Duodenal mucosa (tissue), 2 donors: ENCODE measurements around the gene CLEC2D.
"Not testable (repeated sequence)": the region's sequence is repeated elsewhere in the genome, so short reads cannot be mapped to it uniquely, and the experiment has no call there.

Experiments
- H3K27ac ChIP-seq: one replicate; pipeline ENCODE4 v1.7.0; 2013; ENCODE audit warnings: low read depth, low read length
- H3K27me3 ChIP-seq, 2 donors: one replicate each; pipeline ENCODE4 v1.7.0; 2013; ENCODE audit warnings: low read length in 2 of 2, control low read depth in 1 of 2; ENCODE audit not compliant: insufficient read depth in 2 of 2, control insufficient read depth in 1 of 2
- H3K36me3 ChIP-seq, 2 donors: one replicate each; pipeline ENCODE4 v1.7.0; 2013; ENCODE audit warnings: low read length in 2 of 2, control low read depth in 1 of 2; ENCODE audit not compliant: insufficient read depth in 2 of 2, control insufficient read depth in 1 of 2
- H3K4me1 ChIP-seq, 2 donors: one replicate each; pipeline ENCODE4 v1.7.0; 2013; ENCODE audit warnings: low read length in 2 of 2, control low read depth in 1 of 2; ENCODE audit not compliant: insufficient read depth in 2 of 2, control insufficient read depth in 1 of 2
- H3K4me3 ChIP-seq, 2 donors: one replicate each; pipeline ENCODE4 v1.7.0; 2013; ENCODE audit warnings: low read length in 2 of 2, low read depth in 1 of 2
- H3K9ac ChIP-seq, 2 donors: one replicate each; pipeline ENCODE4 v1.7.0; 2013; ENCODE audit warnings: low read length in 2 of 2, low read depth in 1 of 2
- H3K9me3 ChIP-seq, 2 donors: one replicate each; pipeline ENCODE4 v1.7.0; 2013; ENCODE audit warnings: low read length in 2 of 2, control low read depth in 1 of 2; ENCODE audit not compliant: control insufficient read depth in 1 of 2

CLEC2D gene

DNA sequence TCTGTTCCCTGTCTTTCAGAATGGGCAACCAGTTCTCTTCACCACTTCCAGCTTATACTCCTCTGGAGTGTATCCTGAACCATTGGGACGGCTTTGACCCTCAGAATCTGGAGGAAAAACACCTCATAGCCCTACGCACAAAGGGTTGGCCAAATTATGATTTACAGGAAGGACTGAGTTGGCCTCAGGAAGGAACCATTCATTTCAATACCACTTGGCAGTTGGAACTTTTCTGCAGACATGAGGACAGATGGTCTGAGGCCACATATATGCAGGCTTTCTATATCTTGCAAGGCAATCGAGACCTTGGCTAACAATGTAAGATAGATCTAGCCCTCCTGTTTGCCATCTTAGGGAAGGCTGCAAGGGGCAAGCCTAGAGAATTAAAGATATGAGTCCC, 39.3 kb downstream of the CLEC2D start:
- no peak overlapping the region for H3K27ac ChIP-seq
- no peak overlapping the region for H3K4me3 ChIP-seq
- no peak overlapping the region for H3K9ac ChIP-seq
- H3K4me1 ChIP-seq, result peaks cover 4 to 5% of the 10 kb centered on the region in 2 donors
- no peaks in the 10 kb centered on the region for H3K36me3 ChIP-seq
- no peaks in the 10 kb centered on the region for H3K27me3 ChIP-seq
- H3K9me3 ChIP-seq, result no peaks in the 10 kb centered on the region

GRCh38 chr12:9710584-9711375, 41.3 kb downstream of the CLEC2D start:
- H3K36me3 ChIP-seq, result no peaks in the 10 kb centered on the region
- H3K4me3 ChIP-seq, result no peak overlapping the region
- H3K4me1 ChIP-seq, result peaks cover 4 to 5% of the 10 kb centered on the region in 2 donors
- no peaks in the 10 kb centered on the region for H3K9me3 ChIP-seq
- H3K27me3 ChIP-seq, result no peaks in the 10 kb centered on the region
- H3K9ac ChIP-seq, result no peak overlapping the region
- no peak overlapping the region for H3K27ac ChIP-seq

DNA sequence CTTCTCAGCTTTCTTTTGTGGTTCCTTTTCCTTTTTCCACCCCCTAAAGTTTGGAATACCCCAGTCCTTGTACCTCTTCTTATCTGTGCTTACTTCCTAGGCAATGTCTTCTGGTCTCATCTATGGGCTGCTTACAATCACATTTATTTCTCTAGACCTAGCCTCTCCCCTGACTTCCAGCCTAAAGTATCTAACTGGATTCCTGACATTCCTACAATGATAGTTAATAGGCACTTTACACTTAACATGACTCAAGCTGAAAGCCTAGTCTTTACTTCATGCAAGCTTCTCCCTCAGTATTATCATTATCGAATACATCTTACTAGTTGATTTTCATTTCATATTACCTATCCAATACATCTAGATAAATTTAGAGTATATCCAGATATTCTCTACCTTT, 42.2 kb downstream of the CLEC2D start:
- Histone ChIP-seq H3K4me1 (peaks cover 4 to 5% of the 10 kb centered on the region in 2 donors), H3K9ac (no peak overlapping the region), H3K36me3 (no peaks in the 10 kb centered on the region), H3K4me3 (no peak overlapping the region), H3K27ac (no peak overlapping the region), H3K9me3 (no peaks in the 10 kb centered on the region), H3K27me3 (no peaks in the 10 kb centered on the region)

GRCh38 chr12:9713032-9713558, 43.6 kb downstream of the CLEC2D start:
- H3K27ac ChIP-seq, H3K9me3 ChIP-seq, H3K27me3 ChIP-seq, H3K36me3 ChIP-seq, H3K4me3 ChIP-seq, H3K4me1 ChIP-seq, H3K9ac ChIP-seq: not testable (repeated sequence)

DNA sequence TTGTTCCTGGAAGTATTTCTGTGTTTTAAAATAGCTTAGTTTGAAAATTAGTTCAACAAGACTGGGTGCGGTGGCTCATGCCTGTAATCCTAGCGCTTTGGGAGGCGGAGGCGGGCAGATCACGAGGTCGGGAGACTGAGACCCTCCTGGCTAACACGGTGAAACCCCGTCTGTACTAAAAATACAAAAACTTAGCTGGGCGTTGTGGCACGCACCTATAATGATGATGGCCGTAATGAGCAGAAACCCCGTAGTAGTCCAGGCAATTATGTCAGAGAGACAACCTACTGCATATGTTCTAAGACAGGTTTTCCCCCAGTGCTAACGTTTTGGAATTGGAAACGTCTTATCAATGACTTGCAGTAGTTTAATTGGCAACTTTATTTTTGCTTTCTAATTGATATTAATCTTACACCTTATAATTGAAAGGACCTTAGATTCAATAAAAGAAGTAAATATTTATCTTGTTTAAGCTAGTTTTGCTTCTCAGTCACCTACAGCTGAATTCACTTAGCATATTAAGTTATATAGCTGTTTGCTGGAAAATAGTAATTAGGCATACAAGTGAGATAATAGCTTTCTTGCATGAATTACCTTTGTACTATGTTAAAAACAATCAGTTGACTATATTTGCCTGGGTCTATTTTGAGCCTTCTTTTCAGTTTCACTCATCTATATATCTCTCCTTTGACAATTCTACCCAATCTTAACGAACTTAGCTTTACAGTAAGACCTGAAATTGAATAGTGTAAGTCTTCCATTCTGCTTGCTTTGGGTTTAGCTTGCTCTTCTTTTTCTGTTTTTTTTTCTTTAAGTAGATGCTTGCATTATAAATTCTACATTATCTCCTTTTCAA, 47.8 kb downstream of the CLEC2D start:
- H3K4me1 ChIP-seq, result no peaks in the 10 kb centered on the region
- H3K27ac ChIP-seq, result no peak overlapping the region
- H3K4me3 ChIP-seq, result no peak overlapping the region
- no peak overlapping the region for H3K9ac ChIP-seq
- H3K9me3 ChIP-seq, result no peaks in the 10 kb centered on the region
- no peaks in the 10 kb centered on the region for H3K36me3 ChIP-seq
- H3K27me3 ChIP-seq, result no peaks in the 10 kb centered on the region

GRCh38 chr12:9718968-9719367, 49.5 kb downstream of the CLEC2D start:
- no peaks in the 10 kb centered on the region for H3K9me3 ChIP-seq
- no peaks in the 10 kb centered on the region for H3K4me1 ChIP-seq
- H3K9ac ChIP-seq, result no peak overlapping the region
- H3K27ac ChIP-seq, result no peak overlapping the region
- H3K27me3 ChIP-seq, result no peaks in the 10 kb centered on the region
- H3K36me3 ChIP-seq, result no peaks in the 10 kb centered on the region
- H3K4me3 ChIP-seq, result no peak overlapping the region

- no peak overlapping the region for H3K4me3 ChIP-seq
- no peak overlapping the region for H3K9ac ChIP-seq
- H3K36me3 ChIP-seq, result no peaks in the 10 kb centered on the region
- no peaks in the 10 kb centered on the region for H3K27me3 ChIP-seq
- no peaks in the 10 kb centered on the region for H3K9me3 ChIP-seq
- H3K4me1 ChIP-seq, result no peaks in the 10 kb centered on the region
- no peak overlapping the region for H3K27ac ChIP-seq
Measured at GRCh38 chr12:9719790-9720189, 50.3 kb downstream of the CLEC2D start.

DNA sequence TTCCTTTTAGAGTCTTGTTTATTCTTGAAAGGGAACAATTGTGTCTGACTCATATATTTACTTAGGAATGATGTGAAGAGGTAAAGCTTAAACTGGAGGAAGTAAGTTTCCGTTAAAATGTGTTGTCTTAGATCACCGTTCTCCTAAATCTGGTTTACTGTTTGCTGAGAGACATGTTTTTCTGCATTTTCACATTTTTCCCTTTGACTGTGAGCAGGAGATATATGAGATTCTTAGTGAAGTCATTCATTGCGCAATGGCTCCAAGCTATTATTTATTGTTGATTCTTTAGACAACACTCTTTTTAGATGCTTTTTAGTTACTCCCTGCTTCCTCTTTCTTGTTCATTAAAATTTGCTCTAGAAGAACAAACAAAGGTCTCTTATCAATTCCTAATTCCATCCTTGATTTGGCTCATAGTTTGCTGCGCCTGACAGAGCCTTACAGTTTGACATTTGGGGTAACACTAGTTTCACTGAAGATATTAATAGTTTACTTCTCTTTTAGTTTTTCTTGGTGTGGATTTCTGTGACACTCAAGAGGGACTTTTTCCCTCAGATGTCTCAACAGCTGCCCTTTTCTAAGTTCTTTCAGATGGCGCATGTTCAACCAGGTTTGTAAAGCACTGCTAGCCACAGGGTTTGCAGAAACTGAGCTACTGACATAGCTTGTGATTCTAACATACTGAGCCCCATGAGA, 52.0 kb downstream of the CLEC2D start:
- H3K27ac ChIP-seq, result no peak overlapping the region
- no peak overlapping the region for H3K4me3 ChIP-seq
- no peaks in the 10 kb centered on the region for H3K4me1 ChIP-seq

GRCh38 chr12:9724023-9724422, 54.5 kb downstream of the CLEC2D start:
- Histone ChIP-seq H3K27ac (no peak overlapping the region), H3K9ac (no peak overlapping the region)

More for the DNA sequence above, 52.0 kb downstream of the CLEC2D start:
- no peak overlapping the region for H3K9ac ChIP-seq
- H3K27me3 ChIP-seq, result no peaks in the 10 kb centered on the region
- H3K9me3 ChIP-seq, result no peaks in the 10 kb centered on the region
- H3K36me3 ChIP-seq, result no peaks in the 10 kb centered on the region

More at GRCh38 chr12:9724023-9724422, 54.5 kb downstream of the CLEC2D start:
- Histone ChIP-seq H3K36me3 (no peaks in the 10 kb centered on the region), H3K4me3 (no peak overlapping the region), H3K9me3 (no peaks in the 10 kb centered on the region), H3K27me3 (no peaks in the 10 kb centered on the region), H3K4me1 (no peaks in the 10 kb centered on the region)
